ENCODE results near the gene OTX1. TPM values are rescaled to one million over a fixed set of nuclear protein-coding genes. Genes with fewer than 3 reads are reported as not detected.

The OTX1 gene
- total and polyA plus RNA-seq, 2 experiments from 2014 or later = 1.3 to 2.2 TPM

DNA sequence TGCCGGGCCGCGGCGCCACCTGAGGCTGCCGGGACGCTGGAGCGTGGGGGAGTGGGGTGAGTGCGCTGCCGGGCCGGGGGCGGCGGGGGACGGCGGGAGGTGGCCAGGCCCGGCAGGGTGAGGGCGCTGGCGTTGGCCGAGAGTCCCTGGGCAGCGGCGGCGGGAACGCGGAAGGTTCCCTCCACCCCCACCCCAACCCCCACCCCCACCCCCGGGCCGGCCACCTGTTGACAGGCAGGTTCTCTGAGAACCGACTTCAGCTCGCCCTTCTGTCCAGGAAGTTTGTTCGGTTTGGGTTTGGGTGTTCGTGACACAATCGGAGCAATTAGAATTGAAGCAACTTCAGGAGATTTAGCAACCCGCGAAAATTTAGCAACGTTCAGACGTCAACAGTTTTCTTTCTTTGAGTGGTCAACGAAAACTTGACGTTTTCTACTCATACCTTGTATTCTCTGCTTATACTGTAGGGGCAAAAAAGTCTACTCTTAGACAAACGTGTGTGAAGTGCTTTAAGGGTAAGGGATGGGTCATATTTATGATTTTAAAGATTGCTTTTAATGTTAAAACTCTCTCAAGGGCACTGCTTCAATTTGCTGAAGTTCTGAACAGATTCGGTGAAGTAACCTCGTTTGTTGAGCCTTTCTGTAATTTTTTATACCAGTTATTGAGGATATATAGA lies 9.3 kb downstream of the OTX1 start:
- H4K20me1 ChIP-seq (replicated peaks; ENCODE audit: insufficient read depth) = peaks cover 2% of the 10 kb centered on the region; the same call in 1 of the 2 replicates
- Mint-ChIP-seq H3K27ac (no peak overlapping the region), H3K4me1 (peaks cover 45% of the 10 kb centered on the region), H3K27me3 (ENCODE audit: insufficient read depth, low read depth, poor library complexity) (peaks cover 73% of the 10 kb centered on the region), H3K36me3 (ENCODE audit: low read depth) (peaks cover 9% of the 10 kb centered on the region; the same call in 1 of the 3 replicates), H3K9me3 (peaks cover 7% of the 10 kb centered on the region; the same call in 2 of the 3 replicates), H3K4me3 (peak overlapping the region; percentile 75)
- H3F3A ChIP-seq (replicated peaks; ENCODE audit: low read depth) = peaks cover 19% of the 10 kb centered on the region
- peak overlapping the region; percentile 96 for H3K4me2 ChIP-seq
- peak overlapping the region; percentile 86 for H2AFZ ChIP-seq
- H3K4me3 ChIP-seq = peak overlapping the region; percentile 89
- peak; percentile 49 for DNase-seq (ENCODE audit: low spot score)
- H3K4me1 ChIP-seq (ENCODE audit: insufficient read depth) = peaks cover 40% of the 10 kb centered on the region
- no peaks in the 10 kb centered on the region for H3K79me2 ChIP-seq (replicated peaks; ENCODE audit: insufficient read depth)
- peak; percentile 3; the same call in 2 of the 3 replicates for ATAC-seq
- H3K9me2 ChIP-seq (ENCODE audit: insufficient read depth) = no peaks in the 10 kb centered on the region
- H3K27me3 ChIP-seq (ENCODE audit: insufficient read depth) = peaks cover 92% of the 10 kb centered on the region
- TF ChIP-seq ZNF331 (CRISPR knock-in tag; IDR thresholded peaks at IDR 0.05; ENCODE audit: low read depth) = no peak
- no peak for TF ChIP-seq EZH2phosphoT487 (IDR thresholded peaks at IDR 0.05; ENCODE audit: unreplicated experiment)
- TF ChIP-seq ZNF114 (CRISPR knock-in tag; IDR thresholded peaks at IDR 0.05) = no peak
- TF ChIP-seq, protein P1, sequence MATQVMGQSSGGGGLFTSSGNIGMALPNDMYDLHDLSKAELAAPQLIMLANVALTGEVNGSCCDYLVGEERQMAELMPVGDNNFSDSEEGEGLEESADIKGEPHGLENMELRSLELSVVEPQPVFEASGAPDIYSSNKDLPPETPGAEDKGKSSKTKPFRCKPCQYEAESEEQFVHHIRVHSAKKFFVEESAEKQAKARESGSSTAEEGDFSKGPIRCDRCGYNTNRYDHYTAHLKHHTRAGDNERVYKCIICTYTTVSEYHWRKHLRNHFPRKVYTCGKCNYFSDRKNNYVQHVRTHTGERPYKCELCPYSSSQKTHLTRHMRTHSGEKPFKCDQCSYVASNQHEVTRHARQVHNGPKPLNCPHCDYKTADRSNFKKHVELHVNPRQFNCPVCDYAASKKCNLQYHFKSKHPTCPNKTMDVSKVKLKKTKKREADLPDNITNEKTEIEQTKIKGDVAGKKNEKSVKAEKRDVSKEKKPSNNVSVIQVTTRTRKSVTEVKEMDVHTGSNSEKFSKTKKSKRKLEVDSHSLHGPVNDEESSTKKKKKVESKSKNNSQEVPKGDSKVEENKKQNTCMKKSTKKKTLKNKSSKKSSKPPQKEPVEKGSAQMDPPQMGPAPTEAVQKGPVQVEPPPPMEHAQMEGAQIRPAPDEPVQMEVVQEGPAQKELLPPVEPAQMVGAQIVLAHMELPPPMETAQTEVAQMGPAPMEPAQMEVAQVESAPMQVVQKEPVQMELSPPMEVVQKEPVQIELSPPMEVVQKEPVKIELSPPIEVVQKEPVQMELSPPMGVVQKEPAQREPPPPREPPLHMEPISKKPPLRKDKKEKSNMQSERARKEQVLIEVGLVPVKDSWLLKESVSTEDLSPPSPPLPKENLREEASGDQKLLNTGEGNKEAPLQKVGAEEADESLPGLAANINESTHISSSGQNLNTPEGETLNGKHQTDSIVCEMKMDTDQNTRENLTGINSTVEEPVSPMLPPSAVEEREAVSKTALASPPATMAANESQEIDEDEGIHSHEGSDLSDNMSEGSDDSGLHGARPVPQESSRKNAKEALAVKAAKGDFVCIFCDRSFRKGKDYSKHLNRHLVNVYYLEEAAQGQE (IDR thresholded peaks at IDR 0.05; ENCODE audit: unreplicated experiment) = no peak
- TF ChIP-seq JUNB (IDR thresholded peaks at IDR 0.05; ENCODE audit: unreplicated experiment) = no peak
- TF ChIP-seq POLR2AphosphoS5 (IDR thresholded peaks at IDR 0.05; ENCODE audit: low read depth) = no peak
- no peak for TF ChIP-seq STAT1 (IDR thresholded peaks at IDR 0.05; ENCODE audit: unreplicated experiment)
- peak; percentile 69 for TF ChIP-seq EZH2 (IDR thresholded peaks at IDR 0.05; ENCODE audit: low read depth, unreplicated experiment)
- H3K36me3 ChIP-seq (ENCODE audit: insufficient read depth) = no peaks in the 10 kb centered on the region
- no peak overlapping the region for H3K27ac ChIP-seq (ENCODE audit: low read depth)

DNA sequence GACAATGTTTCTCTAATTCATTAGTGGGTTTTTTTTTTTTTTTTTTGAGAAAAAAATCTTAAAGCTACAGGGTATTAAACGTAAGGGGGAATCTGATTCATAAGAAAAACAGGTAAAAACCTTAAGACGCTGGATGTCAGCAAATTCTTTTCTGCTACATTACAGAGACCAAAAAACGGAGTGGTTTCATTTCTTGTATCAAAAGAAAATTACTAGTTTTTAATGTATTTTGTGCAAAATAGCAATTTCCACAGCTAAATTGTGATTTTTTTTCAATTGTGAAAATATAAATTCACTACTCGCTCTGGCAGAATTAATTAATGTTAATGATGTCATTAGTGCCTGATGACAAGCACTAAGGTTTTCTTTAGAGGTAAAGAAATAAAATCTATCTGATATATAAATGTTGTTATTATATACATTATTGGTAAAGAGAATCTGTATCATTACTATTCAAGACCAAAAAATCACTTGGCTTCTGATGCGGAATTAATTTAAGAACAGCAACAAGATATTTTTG lies 9.9 kb downstream of the OTX1 start:
- Mint-ChIP-seq H3K4me3 (peak overlapping the region; percentile 75; the same call in 2 of the 3 replicates), H3K36me3 (ENCODE audit: low read depth) (peaks cover 9% of the 10 kb centered on the region; the same call in 1 of the 3 replicates), H3K4me1 (peaks cover 41% of the 10 kb centered on the region), H3K27me3 (ENCODE audit: insufficient read depth, low read depth, poor library complexity) (peaks cover 67% of the 10 kb centered on the region), H3K27ac (no peak overlapping the region), H3K9me3 (peaks cover 7% of the 10 kb centered on the region; the same call in 2 of the 3 replicates)
- Histone ChIP-seq H3K36me3 (ENCODE audit: insufficient read depth) (no peaks in the 10 kb centered on the region), H4K20me1 (replicated peaks; ENCODE audit: insufficient read depth) (no peaks in the 10 kb centered on the region; the same call in 1 of the 2 replicates), H3K4me3 (peak overlapping the region; percentile 47), H3K27me3 (ENCODE audit: insufficient read depth) (peaks cover 86% of the 10 kb centered on the region), H3K4me2 (peak overlapping the region; percentile 75), H3F3A (replicated peaks; ENCODE audit: low read depth) (peaks cover 16% of the 10 kb centered on the region), H3K79me2 (replicated peaks; ENCODE audit: insufficient read depth) (no peaks in the 10 kb centered on the region), H3K4me1 (ENCODE audit: insufficient read depth) (peaks cover 37% of the 10 kb centered on the region), H3K27ac (ENCODE audit: low read depth) (no peak overlapping the region), H2AFZ (no peak overlapping the region), H3K9me2 (ENCODE audit: insufficient read depth) (no peaks in the 10 kb centered on the region)
- ATAC-seq (no peak), DNase-seq (ENCODE audit: low spot score) (no peak)
- TF ChIP-seq, protein P2, sequence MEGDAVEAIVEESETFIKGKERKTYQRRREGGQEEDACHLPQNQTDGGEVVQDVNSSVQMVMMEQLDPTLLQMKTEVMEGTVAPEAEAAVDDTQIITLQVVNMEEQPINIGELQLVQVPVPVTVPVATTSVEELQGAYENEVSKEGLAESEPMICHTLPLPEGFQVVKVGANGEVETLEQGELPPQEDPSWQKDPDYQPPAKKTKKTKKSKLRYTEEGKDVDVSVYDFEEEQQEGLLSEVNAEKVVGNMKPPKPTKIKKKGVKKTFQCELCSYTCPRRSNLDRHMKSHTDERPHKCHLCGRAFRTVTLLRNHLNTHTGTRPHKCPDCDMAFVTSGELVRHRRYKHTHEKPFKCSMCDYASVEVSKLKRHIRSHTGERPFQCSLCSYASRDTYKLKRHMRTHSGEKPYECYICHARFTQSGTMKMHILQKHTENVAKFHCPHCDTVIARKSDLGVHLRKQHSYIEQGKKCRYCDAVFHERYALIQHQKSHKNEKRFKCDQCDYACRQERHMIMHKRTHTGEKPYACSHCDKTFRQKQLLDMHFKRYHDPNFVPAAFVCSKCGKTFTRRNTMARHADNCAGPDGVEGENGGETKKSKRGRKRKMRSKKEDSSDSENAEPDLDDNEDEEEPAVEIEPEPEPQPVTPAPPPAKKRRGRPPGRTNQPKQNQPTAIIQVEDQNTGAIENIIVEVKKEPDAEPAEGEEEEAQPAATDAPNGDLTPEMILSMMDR (conservative IDR thresholded peaks at IDR 0.05; ENCODE audit: low read depth in 2 of 2) = no peak
- TF ChIP-seq, protein P1 (IDR thresholded peaks at IDR 0.05; ENCODE audit: unreplicated experiment) = no peak
- no peak for TF ChIP-seq ZNF331 (CRISPR knock-in tag; IDR thresholded peaks at IDR 0.05; ENCODE audit: low read depth)
- no peak for TF ChIP-seq CREB1 (CRISPR knock-in tag; IDR thresholded peaks at IDR 0.05; ENCODE audit: low read depth)
- TF ChIP-seq STAT1 (IDR thresholded peaks at IDR 0.05; ENCODE audit: unreplicated experiment) = no peak
- TF ChIP-seq POLR2AphosphoS5 (IDR thresholded peaks at IDR 0.05; ENCODE audit: low read depth) = no peak
